UCSD-AML1 (cell line): ENCODE results near the gene ANK3.

Source experiments
- DNase-seq: peaks from one replicate; lab custom pipeline; 2025; ENCODE audit not compliant: unreplicated experiment; lab: John Stamatoyannopoulos, UW

Gene ANK3

GRCh38 chr10:60414111-60414510, 24.4 kb upstream of the ANK3 start:
- DNase-seq: no peak

DNA sequence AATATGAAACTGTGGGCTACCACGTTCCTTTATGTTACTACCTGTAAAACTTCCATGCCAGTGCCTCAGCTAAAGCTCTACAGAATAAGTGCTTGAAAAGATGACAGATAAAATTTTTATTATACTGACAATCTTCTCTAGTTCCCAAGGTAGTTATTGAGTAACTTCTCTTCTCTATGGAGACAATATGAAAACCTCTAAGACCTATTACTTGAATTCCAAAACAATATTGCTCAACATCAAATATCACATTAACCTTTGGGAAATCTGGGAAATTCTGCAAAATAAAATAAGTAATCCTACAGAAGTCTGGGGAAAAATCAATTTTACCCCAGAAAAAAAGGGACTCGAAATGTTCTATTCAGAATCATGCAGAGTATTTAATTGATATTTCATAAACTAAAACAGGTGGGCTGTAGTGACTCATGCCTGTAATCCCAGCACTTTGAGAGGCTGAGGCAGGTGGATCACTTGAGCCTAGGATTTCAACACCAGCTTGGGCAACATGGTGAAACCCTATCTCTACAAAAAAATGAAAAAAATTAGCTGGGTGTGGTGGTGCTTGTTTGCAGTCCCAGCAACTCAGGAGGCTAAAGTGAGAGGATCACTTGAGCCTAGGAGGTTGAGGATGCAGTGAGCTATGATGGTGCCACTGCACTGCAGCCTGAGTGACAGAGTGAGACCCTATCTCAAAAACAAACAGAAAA, 23.8 kb upstream of the ANK3 start:
- DNase-seq: no peak

- no peak for DNase-seq
Observed at GRCh38 chr10:60410970-60411369, 21.3 kb upstream of the ANK3 start.

DNA sequence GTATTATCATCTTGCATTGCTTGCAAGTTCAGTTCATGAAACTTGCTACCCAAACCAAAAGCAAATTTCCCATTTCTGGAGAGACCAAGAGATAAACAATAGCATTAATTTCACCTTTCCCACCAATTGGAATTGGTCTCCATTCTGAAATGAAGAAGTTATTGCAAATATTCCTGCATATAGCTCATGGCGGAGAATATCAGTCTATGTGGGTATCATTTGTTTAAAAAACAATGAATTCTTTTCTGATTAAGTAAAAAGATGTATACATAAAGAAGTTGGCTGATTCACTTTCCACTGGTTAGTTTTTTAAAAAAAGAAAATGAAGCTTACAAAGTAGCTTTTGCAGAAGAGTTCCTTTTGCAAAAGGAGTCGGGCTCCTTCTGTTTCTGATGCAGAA, 19.5 kb upstream of the ANK3 start:
- no peak for DNase-seq

- no peak for DNase-seq
Observed at GRCh38 chr10:60406182-60406581, 16.5 kb upstream of the ANK3 start.

DNA sequence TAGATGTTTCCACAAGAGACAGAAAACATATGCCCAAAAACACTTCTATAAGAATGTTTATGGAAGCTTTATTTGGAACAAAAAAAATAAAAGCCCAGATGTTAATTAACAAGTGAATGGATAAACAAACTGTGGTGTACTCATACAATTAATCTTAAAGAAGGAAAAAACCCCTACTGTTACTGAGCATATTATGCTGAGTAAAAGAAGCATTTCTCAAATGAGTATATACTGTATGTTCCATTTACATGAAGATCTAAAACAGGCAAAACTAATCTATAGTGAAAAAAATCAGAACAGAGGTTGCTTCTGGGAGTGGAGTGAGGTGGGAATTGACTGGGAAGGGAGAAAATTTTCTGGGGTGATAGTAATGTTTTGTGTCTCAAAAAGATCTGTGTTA, 15.5 kb upstream of the ANK3 start:
- no peak for DNase-seq

- DNase-seq: no peak
Observed at GRCh38 chr10:60403168-60403873, 13.6 kb upstream of the ANK3 start.

GRCh38 chr10:60400366-60400765, 10.7 kb upstream of the ANK3 start:
- no peak for DNase-seq

DNA sequence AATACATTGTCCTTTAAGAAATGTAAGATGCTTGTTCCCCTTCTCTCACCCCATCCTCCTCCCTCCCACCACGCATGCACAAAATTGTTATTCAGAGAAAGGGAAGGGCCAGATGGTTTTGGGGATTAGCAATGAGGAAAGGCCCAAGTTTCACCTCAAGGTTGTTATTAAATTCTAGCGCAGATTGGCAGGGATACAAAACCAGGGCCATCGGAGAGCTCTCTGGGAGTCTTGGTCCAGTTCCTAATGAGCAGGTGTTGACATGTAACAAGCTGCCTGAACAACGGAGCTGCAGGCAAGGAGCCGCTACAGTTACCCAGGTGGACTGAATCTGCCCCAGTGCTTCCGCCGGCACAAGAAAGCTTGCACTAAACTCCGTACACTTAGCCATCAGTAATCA, 9.7 kb upstream of the ANK3 start:
- DNase-seq: no peak

DNA sequence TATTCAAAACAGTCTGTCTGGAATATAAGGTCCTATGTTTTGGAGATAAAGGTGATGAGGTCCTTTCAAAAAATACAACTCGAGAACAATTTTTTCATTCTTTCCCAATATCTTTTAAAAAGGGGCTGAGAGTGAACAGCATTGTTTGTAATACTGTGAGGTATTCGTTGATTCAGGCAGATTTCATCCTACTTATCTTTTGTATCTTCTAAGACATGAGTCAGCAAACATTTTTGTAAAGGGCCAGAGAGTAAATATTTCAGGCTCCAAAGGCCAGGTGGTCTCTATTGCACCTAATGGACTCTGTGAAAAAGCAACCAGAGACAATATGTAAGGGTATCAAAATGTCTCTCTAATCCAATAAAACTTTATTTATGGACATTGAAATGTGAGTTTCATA, 8.1 kb upstream of the ANK3 start:
- DNase-seq: no peak

GRCh38 chr10:60396766-60397165, 7.1 kb upstream of the ANK3 start:
- no peak for DNase-seq

DNA sequence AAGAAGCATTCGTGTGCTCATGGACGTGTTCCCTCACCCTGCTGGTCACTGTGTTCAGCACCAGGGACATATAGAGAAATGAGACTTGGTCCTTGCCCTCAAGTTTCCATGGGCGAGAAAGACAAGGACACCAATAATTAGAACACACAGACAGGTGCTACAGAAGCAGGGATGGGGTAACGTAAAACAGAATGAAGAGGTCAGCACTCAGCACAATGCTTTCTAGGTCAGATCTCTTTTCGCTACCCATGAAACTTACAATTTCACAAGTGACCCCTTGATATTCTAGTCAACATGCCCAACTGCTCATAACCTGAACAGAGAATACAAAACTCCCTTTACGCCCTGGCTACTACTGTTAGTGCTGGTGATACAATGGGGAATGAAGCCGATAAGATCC, 6.0 kb upstream of the ANK3 start:
- no peak for DNase-seq

DNA sequence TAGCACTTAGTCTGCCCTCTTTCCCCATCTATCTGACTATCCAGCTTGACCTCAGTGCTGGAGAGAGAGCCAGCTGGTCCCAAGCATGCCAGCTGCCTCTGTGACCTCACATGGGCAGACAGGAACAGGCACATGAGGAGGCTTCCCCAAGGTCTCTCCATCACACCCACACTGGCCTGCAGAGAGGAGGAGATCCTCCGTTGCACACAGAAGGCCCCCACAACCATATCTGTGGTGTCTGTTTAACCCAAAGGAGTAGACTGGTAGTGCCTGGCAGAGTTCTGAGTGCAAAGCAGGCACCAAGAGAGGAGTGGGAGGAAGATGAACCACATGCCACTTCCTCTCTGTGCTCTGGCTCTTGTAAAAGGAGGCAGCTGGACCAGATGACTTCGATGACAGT, 4.8 kb upstream of the ANK3 start:
- no peak for DNase-seq

GRCh38 chr10:60390224-60390626, 550 bp upstream of the ANK3 start:
- no peak for DNase-seq

- no peak for DNase-seq
Observed at GRCh38 chr10:60388709-60389301, 870 bp downstream of the ANK3 start.

DNA sequence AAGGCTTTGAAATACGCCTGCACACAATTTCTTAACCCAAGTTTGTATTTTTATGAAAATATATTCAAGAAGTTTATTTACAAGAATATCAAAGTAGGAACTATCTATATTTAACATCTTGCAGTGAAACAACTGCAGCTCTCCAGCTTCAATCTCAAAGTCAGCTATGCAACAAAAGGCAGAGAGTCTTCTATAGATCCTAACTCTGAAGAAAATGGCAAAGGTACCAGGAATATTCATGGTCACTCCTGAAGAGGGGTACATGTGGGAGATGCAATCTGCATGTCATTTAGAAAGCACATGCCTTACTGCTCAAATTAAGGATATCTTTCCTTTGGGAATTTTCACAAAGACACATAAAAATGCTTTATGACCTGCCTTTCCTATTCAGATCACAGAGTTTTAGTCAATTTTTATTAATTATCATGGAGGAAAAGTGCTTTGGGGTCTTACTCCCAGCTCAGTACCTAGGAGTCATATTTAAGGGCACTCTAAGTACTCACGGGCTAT, 1.5 kb downstream of the ANK3 start:
- no peak for DNase-seq

- DNase-seq: no peak
Observed at GRCh38 chr10:60387531-60387930, 2.1 kb downstream of the ANK3 start.

DNA sequence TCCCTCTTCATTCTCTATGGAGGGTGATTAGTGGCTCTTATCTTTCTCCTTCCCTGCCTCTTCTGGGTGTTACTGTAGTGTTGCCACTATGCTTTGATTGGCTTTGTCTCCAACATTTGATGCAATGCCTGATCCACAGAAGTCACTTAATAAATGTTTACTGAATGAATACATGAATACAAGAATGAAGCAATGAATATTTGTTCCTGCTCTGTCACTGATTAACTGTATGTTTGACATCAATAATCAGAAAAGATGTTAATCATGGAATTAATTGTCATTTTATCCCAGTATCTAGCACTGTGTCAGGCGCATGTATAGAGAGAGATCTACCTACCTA, 4.3 kb downstream of the ANK3 start:
- DNase-seq: no peak

- DNase-seq: no peak
Observed at GRCh38 chr10:60384708-60385398, 4.8 kb downstream of the ANK3 start.

DNA sequence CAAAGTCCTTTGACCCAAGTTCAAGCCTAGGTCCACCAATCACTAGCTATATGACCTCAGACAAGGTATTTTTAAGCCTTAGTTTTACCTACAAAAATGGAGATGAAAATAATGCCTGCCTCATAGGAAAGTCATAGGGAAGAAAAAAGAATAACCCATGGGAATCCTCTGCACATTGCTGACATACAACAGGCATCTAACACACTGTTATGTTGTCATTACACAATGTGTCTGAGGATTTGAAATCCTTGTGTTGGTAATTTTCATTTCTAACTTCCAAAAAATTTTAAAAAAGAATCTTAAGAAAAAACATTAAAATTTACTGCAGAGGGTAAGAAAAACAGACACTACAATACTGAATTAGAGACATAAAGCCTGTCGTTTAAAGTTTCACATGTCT, 5.7 kb downstream of the ANK3 start:
- no peak for DNase-seq

DNA sequence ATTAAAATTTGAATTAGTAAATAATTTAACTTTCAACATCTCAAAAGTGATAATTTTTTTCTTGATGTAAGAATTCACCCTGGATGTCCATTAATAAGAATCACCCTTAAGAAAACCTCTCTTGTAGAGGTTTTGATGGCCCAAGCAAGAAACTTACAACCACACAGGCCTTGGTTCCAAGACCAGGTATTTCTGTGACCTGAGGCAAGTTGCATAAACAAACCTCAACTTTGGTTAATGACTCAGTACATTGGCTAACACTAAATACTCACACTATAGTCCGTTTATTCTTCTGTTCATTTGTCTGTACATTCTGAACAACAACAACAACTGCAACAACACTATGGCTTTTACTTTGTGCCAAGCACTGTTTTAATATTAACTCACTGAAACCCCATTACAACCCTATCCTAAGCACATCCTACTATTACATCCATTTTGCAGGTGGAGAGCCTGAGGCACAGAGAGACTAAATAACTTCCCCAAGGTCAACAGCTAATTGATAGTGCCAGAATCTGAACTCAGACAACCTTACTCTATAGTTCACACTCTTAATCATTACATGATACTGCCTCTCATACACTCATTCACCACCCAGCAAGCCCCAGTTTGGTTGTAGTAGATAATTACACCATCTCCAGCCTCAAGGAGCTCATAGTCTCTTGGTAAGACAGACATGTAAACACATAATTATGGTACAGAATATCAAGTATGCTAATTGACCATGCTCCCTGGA, 6.6 kb downstream of the ANK3 start:
- no peak for DNase-seq
